HG02623 (cell line): Measurements from ENCODE around the gene ATP8A2.

Source experiments
- ATAC-seq: cut with Tn5 transposase; IDR thresholded peaks from one replicate; pipeline ENCODE4 v1.9.1; 2021; ENCODE audit warnings: moderate library complexity; ENCODE audit not compliant: unreplicated experiment

The ATP8A2 gene

GRCh38 chr13:25987987-25988386, 616.2 kb downstream of the ATP8A2 start:
- no peak for ATAC-seq

- no peak for ATAC-seq
Observed at GRCh38 chr13:25988661-25989060, 616.9 kb downstream of the ATP8A2 start.

GRCh38 chr13:25990801-25991200, 619.0 kb downstream of the ATP8A2 start:
- ATAC-seq = no peak

GRCh38 chr13:25992076-25992475, 620.3 kb downstream of the ATP8A2 start:
- ATAC-seq = no peak

GRCh38 chr13:26007261-26008125, 635.7 kb downstream of the ATP8A2 start:
- no peak for ATAC-seq

- no peak for ATAC-seq
Observed at GRCh38 chr13:26010487-26011207, 638.9 kb downstream of the ATP8A2 start.

- ATAC-seq = no peak
Observed at GRCh38 chr13:26011208-26011573, 639.4 kb downstream of the ATP8A2 start.

- no peak for ATAC-seq
Observed at GRCh38 chr13:26011996-26012821, 640.4 kb downstream of the ATP8A2 start.

GRCh38 chr13:26012995-26013394, 641.2 kb downstream of the ATP8A2 start:
- ATAC-seq = no peak

- no peak for ATAC-seq
Observed at GRCh38 chr13:26015271-26016125, 643.7 kb downstream of the ATP8A2 start.

- no peak for ATAC-seq
Observed at GRCh38 chr13:26016189-26016588, 644.4 kb downstream of the ATP8A2 start.

GRCh38 chr13:26017196-26017921, 645.6 kb downstream of the ATP8A2 start:
- ATAC-seq = no peak

- no peak for ATAC-seq
Observed at GRCh38 chr13:26017932-26018665, 646.3 kb downstream of the ATP8A2 start.

GRCh38 chr13:26019251-26019650, 647.5 kb downstream of the ATP8A2 start:
- no peak for ATAC-seq

- ATAC-seq = no peak
Observed at GRCh38 chr13:26019881-26020870, 648.4 kb downstream of the ATP8A2 start.

- no peak for ATAC-seq
Observed at GRCh38 chr13:26020891-26021290, 649.1 kb downstream of the ATP8A2 start.

- ATAC-seq = no peak
Observed at GRCh38 chr13:26021516-26021915, 649.7 kb downstream of the ATP8A2 start.

GRCh38 chr13:26021956-26022355, 650.2 kb downstream of the ATP8A2 start:
- no peak for ATAC-seq
